Measurements from ENCODE around the gene PDS5A.
"Not testable (repeated sequence)": the region's sequence is repeated elsewhere in the genome, so short reads cannot be mapped to it uniquely, and the experiment has no call there.

DNA sequence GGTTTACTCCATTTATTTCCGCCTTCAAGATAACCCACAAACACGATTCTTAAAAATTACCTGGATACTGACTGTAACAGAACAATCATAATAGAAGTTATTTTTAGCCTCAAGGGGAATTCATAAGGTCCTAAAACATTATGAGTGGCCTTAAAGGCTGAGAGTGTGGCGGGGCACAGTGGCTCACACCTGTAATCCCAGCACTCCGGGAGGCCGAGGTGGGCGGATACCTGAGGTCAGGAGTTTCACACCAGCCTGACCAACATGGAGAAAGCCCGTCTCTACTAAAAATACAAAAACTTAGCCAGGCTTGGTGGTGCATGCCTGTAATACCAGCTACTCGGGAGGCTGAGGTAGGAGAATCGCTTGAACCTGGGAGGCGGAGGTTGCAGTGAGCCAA is 33.5 kb downstream of the PDS5A start:
- not testable (repeated sequence) for TF ChIP-seq POLR2A (IDR thresholded peaks at IDR 0.05; ENCODE audit: low read depth, low read length); EZH2 (IDR thresholded peaks at IDR 0.05; ENCODE audit: borderline replicate concordance, low read depth, low read length, severe bottlenecking)
